ENCODE measurements around the gene KIAA0232.

DNA sequence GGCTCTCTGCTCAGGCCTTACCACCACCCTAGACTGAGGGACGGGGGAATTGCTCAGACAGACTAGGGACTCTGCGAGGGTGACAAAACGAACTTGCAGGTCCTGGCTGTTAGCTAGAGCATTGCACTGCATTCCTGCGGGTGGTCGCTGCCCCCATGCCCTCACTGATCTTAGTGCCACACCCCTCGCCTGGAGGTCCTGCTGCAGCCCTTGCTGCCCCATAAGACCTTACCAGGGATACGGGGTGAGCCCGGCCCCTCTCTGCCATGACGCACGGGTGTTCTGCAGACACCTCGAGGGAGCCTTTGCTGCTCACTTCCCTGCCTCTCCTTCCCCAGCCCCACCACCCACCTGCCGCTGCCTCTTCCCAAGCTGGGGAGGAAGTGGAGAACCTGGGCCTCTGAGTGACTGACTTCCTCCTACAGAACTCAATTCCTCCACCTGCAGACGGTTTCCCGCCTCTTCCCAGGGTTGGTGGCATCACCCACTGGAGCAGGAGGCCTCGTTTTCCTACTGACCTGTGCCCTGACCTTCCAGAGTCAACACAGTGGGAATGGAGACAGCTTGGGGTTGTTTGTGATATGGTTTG lies 107.3 kb downstream of the KIAA0232 start:
- TF ChIP-seq CTCF (IDR thresholded peaks at IDR 0.05) = no peak
- no peak for TF ChIP-seq POLR2A (IDR thresholded peaks at IDR 0.05)
- no peak for TF ChIP-seq POLR2AphosphoS5 (IDR thresholded peaks at IDR 0.05)

Data from suprapubic skin (tissue), 4 donors.